NCI-H187 treated with DMSO at 0.1 percent for 48 hours (cell line): Measurements from ENCODE around the gene ERCC2.
"Not testable (repeated sequence)": the region's sequence is repeated elsewhere in the genome, so short reads cannot be mapped to it uniquely, and the experiment has no call there.

ENCODE experiments used
- DNase-seq: peaks from one replicate; lab custom pipeline; 2025; lab: John Stamatoyannopoulos, UW

ERCC2 gene

GRCh38 chr19:45354241-45354842 lies 16.0 kb downstream of the ERCC2 start:
- DNase-seq: no peak

- no peak for DNase-seq
These were observed 17.2 kb downstream of the ERCC2 start for GRCh38 chr19:45352914-45353796.

- no peak for DNase-seq
These were observed 17.9 kb downstream of the ERCC2 start for GRCh38 chr19:45352471-45352870.

GRCh38 chr19:45352062-45352461 lies 18.3 kb downstream of the ERCC2 start:
- DNase-seq: no peak

GRCh38 chr19:45351401-45351952 lies 18.9 kb downstream of the ERCC2 start:
- no peak for DNase-seq

- no peak for DNase-seq
These were observed 19.8 kb downstream of the ERCC2 start for GRCh38 chr19:45350477-45351058.

GRCh38 chr19:45349430-45349941 lies 20.9 kb downstream of the ERCC2 start:
- no peak for DNase-seq

- DNase-seq: no peak
These were observed 21.3 kb downstream of the ERCC2 start for GRCh38 chr19:45349126-45349415.

GRCh38 chr19:45348367-45349125 lies 21.8 kb downstream of the ERCC2 start:
- DNase-seq: no peak

- DNase-seq: no peak
These were observed 22.6 kb downstream of the ERCC2 start for GRCh38 chr19:45347570-45348366.

GRCh38 chr19:45346449-45346848 lies 23.9 kb downstream of the ERCC2 start:
- no peak for DNase-seq

GRCh38 chr19:45345506-45345860 lies 24.9 kb downstream of the ERCC2 start:
- DNase-seq: no peak

- no peak for DNase-seq
These were observed 25.5 kb downstream of the ERCC2 start for GRCh38 chr19:45344621-45345505.

- no peak for DNase-seq
These were observed 27.5 kb downstream of the ERCC2 start for GRCh38 chr19:45342911-45343310.

GRCh38 chr19:45340899-45341453 lies 29.4 kb downstream of the ERCC2 start:
- DNase-seq: no peak

- no peak for DNase-seq
These were observed 30.0 kb downstream of the ERCC2 start, which contains the start of gene KLC3 for GRCh38 chr19:45340232-45340898. KLC3 (plus strand) TSS chr19:45340750; CDS start chr19:45345542, 4,792 bp downstream.

GRCh38 chr19:45339629-45340028 lies 30.7 kb downstream of the ERCC2 start:
- DNase-seq: no peak

GRCh38 chr19:45336696-45337251 lies 33.6 kb downstream of the ERCC2 start:
- no peak for DNase-seq

GRCh38 chr19:45334881-45335280 lies 35.5 kb downstream of the ERCC2 start:
- DNase-seq: not testable (repeated sequence)
